CD14-positive monocyte (primary cell): ENCODE results near the gene NOS2. TPM values are rescaled to one million over a fixed set of nuclear protein-coding genes. Genes with fewer than 3 reads are reported as not detected.
"Not testable (repeated sequence)": the region's sequence is repeated elsewhere in the genome, so short reads cannot be mapped to it uniquely, and the experiment has no call there.

ENCODE experiments used
- DNase-seq, 3 donors: peaks; one replicate each; pipeline ENCODE4 v3.0.0-alpha.2; 2011 to 2022
- H2AFZ ChIP-seq: 2 replicates; pipeline ENCODE4 v1.6.0; 2012; ENCODE audit warnings: mild to moderate bottlenecking, low read depth, low read length, inconsistent platforms; ENCODE audit not compliant: insufficient read depth, poor library complexity, severe bottlenecking
- H3K27ac ChIP-seq, 2 donors: 1 replicate in 1 of 2; 2 replicates in 1 of 2; pipeline ENCODE4 v1.5.1; 2012 to 2013; ENCODE audit warnings: low read length in 2 of 2, control low read depth in 1 of 2, inconsistent platforms in 1 of 2, low read depth in 1 of 2, mild to moderate bottlenecking in 1 of 2
- H3K27me3 ChIP-seq, 2 donors: one replicate each; pipeline versions ENCODE4 v1.6.0 to v1.6.1; 2011 to 2013; ENCODE audit warnings: low read length in 2 of 2; ENCODE audit not compliant: control insufficient read depth in 2 of 2, insufficient read depth in 2 of 2
- H3K36me3 ChIP-seq, 2 donors: replicated peaks in 1 of 2; 1 replicate in 1 of 2; 2 replicates in 1 of 2; pipeline versions ENCODE4 v1.5.1 to v1.6.1; 2012 to 2013; ENCODE audit warnings: low read length in 2 of 2, control low read depth in 1 of 2, inconsistent platforms in 1 of 2, mild to moderate bottlenecking in 1 of 2; ENCODE audit not compliant: insufficient read depth in 2 of 2, control insufficient read depth in 1 of 2
- H3K4me1 ChIP-seq, 2 donors: 1 replicate in 1 of 2; 2 replicates in 1 of 2; pipeline versions ENCODE4 v1.5.1 to v1.6.1; 2012 to 2013; ENCODE audit warnings: low read length in 2 of 2, control low read depth in 1 of 2, inconsistent platforms in 1 of 2, mild to moderate bottlenecking in 1 of 2, moderate library complexity in 1 of 2; ENCODE audit not compliant: insufficient read depth in 2 of 2, control insufficient read depth in 1 of 2
- H3K4me2 ChIP-seq: replicated peaks from 2 replicates; pipeline ENCODE3; 2012; ENCODE audit warnings: low read length, moderate library complexity, mild to moderate bottlenecking; ENCODE audit not compliant: poor library complexity, severe bottlenecking; ENCODE audit errors: extremely low read depth
- H3K4me3 ChIP-seq, 3 experiments: fragments of 200-600 bp in 1 of 3; sonication (generic) in 1 of 3; replicated peaks in 1 of 3; 1 replicate in 2 of 3; 2 replicates in 1 of 3; pipeline ENCODE4 v1.5.1; 2011 to 2013; ENCODE audit warnings: low read length in 3 of 3, mild to moderate bottlenecking in 3 of 3, control low read depth in 2 of 3, low read depth in 2 of 3, inconsistent platforms in 1 of 3, moderate library complexity in 1 of 3
- H3K79me2 ChIP-seq: 2 replicates; pipeline ENCODE4 v1.6.0; 2012; ENCODE audit warnings: mild to moderate bottlenecking, control low read depth, inconsistent platforms, low read length, moderate library complexity; ENCODE audit not compliant: insufficient read depth
- H3K9ac ChIP-seq: 2 replicates; pipeline ENCODE4 v1.6.0; 2017; ENCODE audit warnings: low read length, mild to moderate bottlenecking; ENCODE audit not compliant: insufficient read depth, poor library complexity, severe bottlenecking
- H3K9me3 ChIP-seq, 2 donors: replicated peaks in 1 of 2; 1 replicate in 1 of 2; 2 replicates in 1 of 2; pipeline versions ENCODE4 v1.5.1 to v1.6.1; 2012 to 2013; ENCODE audit warnings: low read length in 2 of 2, control low read depth in 1 of 2; ENCODE audit not compliant: control insufficient read depth in 1 of 2, insufficient read depth in 1 of 2
- H4K20me1 ChIP-seq: 2 replicates; pipeline ENCODE4 v1.6.0; 2012; ENCODE audit warnings: mild to moderate bottlenecking, low read length, control low read depth, moderate library complexity; ENCODE audit not compliant: insufficient read depth
- H3K27ac Mint-ChIP-seq, 7 donors: one replicate each; pipeline ENCODE4 v1.8.0; 2020; ENCODE audit warnings: mild to moderate bottlenecking in 7 of 7, mixed read lengths in 7 of 7, moderate library complexity in 6 of 7, inconsistent platforms in 2 of 7
- H3K27me3 Mint-ChIP-seq, 3 donors: one replicate each; pipeline ENCODE4 v1.8.0; 2021 to 2022; ENCODE audit warnings: low read depth in 3 of 3, mild to moderate bottlenecking in 3 of 3, mixed read lengths in 3 of 3, moderate library complexity in 3 of 3, inconsistent platforms in 1 of 3
- H3K36me3 Mint-ChIP-seq, 2 donors: one replicate each; pipeline ENCODE4 v1.8.0; 2020; ENCODE audit warnings: mixed read lengths in 2 of 2, inconsistent platforms in 1 of 2, mild to moderate bottlenecking in 1 of 2
- H3K4me1 Mint-ChIP-seq: one replicate; pipeline ENCODE4 v1.8.0; 2020; ENCODE audit warnings: mild to moderate bottlenecking, mixed read lengths
- H3K4me3 Mint-ChIP-seq, 2 donors: one replicate each; pipeline ENCODE4 v1.8.0; 2020; ENCODE audit warnings: mild to moderate bottlenecking in 2 of 2, mixed read lengths in 2 of 2, moderate library complexity in 1 of 2
- H3K9me3 Mint-ChIP-seq, 7 donors: one replicate each; pipeline ENCODE4 v1.8.0; 2020 to 2022; ENCODE audit warnings: mixed read lengths in 7 of 7, mild to moderate bottlenecking in 6 of 7, moderate library complexity in 6 of 7, inconsistent platforms in 2 of 7
- WGBS: methylation state at CpG from one replicate; pipeline ENCODE4 v1.1.5; 2013; ENCODE audit warnings: missing lambda C conversion rate; ENCODE audit not compliant: insufficient coverage; 5-methylcytosine and 5-hydroxymethylcytosine counted together
- intact Hi-C, 2 donors: fragments of 100-400 bp; cut with micrococcal nuclease; formaldehyde crosslinking; loops; one replicate each; pipeline versions ENCODE4 v1.15.0 to v1.15.1; 2023
- polyA plus RNA-seq, 3 donors: library from polyadenylated mRNA; depleted of rRNA in 1 of 3; unstranded in 2 of 3; stranded (reverse) in 1 of 3; fragments of 300-500 nt in 2 of 3; fragments of >200 nt in 1 of 3; fragmentation: Illumina TruSeq in 2 of 3; gene quantifications; 1 replicate in 2 of 3; 2 replicates in 1 of 3; pipeline ENCODE4 v1.2.3, GENCODE V29; 2012 to 2021
- TF ChIP-seq, protein P1 (sequence below): fragments of 200-600 bp; IDR thresholded peaks from one replicate; pipeline ENCODE4 v1.8.0; 2022; ENCODE audit warnings: antibody characterized with exemption, mild to moderate bottlenecking

Gene NOS2
- polyA plus RNA-seq, 3 donors: not detected

DNA sequence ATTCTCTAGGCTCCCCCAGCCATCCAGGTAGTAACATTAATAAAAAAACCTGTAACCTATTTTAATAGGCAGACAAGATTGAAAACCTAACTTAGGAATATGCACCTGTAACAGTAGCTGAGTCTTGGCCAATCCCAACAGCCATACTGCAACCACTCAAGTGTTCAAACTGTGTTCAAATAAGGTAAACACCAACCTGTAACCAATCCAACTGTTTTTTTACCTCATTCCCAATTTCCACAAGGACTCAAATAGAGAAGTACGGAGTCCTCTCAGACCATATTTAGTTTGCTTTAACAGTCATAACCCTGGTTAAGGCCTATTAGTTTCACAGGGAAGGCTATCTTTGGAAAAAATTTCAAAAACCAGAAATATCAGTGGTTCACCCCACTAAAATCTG, 40.4 kb upstream of the NOS2 start:
- intact Hi-C loops: no loop called here
- H3K36me3 Mint-ChIP-seq: no peaks in the 10 kb centered on the region
- no CpG with 5 or more reads among the region's 1 CpG for WGBS
- Histone ChIP-seq H3K79me2 (no peaks in the 10 kb centered on the region), H3K27ac (no peak overlapping the region), H2AFZ (no peak overlapping the region), H3K36me3 (no peaks in the 10 kb centered on the region), H3K4me1 (no peaks in the 10 kb centered on the region), H3K9me3 (no peaks in the 10 kb centered on the region), H3K27me3 (no peaks in the 10 kb centered on the region), H3K4me2 (no peak overlapping the region), H4K20me1 (no peaks in the 10 kb centered on the region), H3K4me3 (no peak overlapping the region), H3K9ac (no peak overlapping the region)
- TF ChIP-seq, protein P1, sequence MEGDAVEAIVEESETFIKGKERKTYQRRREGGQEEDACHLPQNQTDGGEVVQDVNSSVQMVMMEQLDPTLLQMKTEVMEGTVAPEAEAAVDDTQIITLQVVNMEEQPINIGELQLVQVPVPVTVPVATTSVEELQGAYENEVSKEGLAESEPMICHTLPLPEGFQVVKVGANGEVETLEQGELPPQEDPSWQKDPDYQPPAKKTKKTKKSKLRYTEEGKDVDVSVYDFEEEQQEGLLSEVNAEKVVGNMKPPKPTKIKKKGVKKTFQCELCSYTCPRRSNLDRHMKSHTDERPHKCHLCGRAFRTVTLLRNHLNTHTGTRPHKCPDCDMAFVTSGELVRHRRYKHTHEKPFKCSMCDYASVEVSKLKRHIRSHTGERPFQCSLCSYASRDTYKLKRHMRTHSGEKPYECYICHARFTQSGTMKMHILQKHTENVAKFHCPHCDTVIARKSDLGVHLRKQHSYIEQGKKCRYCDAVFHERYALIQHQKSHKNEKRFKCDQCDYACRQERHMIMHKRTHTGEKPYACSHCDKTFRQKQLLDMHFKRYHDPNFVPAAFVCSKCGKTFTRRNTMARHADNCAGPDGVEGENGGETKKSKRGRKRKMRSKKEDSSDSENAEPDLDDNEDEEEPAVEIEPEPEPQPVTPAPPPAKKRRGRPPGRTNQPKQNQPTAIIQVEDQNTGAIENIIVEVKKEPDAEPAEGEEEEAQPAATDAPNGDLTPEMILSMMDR: no peak
- H3K4me1 Mint-ChIP-seq: peaks cover 3% of the 10 kb centered on the region
- H3K27me3 Mint-ChIP-seq: peaks cover 0 to 3% (median 0%) of the 10 kb centered on the region in 3 donors
- H3K4me3 Mint-ChIP-seq: no peak overlapping the region
- DNase-seq: no peak
- no peak overlapping the region for H3K27ac Mint-ChIP-seq
- no peaks in the 10 kb centered on the region for H3K9me3 Mint-ChIP-seq

DNA sequence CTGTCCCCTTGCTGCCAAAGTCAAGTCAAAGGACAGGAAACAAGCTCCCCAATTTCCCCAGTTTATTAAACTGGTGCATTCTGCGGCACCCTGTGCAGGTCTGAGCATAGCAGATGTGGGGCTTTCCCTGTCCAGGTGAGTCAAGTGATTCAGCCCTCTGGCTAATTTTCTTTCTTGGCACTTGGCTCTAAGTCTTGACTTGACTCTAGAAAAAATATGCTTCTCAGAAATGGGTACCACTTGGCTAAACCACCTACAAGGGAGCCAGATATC, 40.0 kb upstream of the NOS2 start:
- H3K36me3 Mint-ChIP-seq, H3K4me2 ChIP-seq, H3K4me3 ChIP-seq, H3K36me3 ChIP-seq, H3K4me3 Mint-ChIP-seq, DNase-seq, H3K4me1 ChIP-seq, H3K79me2 ChIP-seq, H3K4me1 Mint-ChIP-seq, intact Hi-C loops, H3K9ac ChIP-seq, H3K27me3 ChIP-seq, H3K9me3 ChIP-seq, H2AFZ ChIP-seq, H3K27ac Mint-ChIP-seq, H4K20me1 ChIP-seq, H3K9me3 Mint-ChIP-seq, H3K27me3 Mint-ChIP-seq, H3K27ac ChIP-seq: not testable (repeated sequence)
- no CpG with 5 or more reads among the region's 1 CpG for WGBS

DNA sequence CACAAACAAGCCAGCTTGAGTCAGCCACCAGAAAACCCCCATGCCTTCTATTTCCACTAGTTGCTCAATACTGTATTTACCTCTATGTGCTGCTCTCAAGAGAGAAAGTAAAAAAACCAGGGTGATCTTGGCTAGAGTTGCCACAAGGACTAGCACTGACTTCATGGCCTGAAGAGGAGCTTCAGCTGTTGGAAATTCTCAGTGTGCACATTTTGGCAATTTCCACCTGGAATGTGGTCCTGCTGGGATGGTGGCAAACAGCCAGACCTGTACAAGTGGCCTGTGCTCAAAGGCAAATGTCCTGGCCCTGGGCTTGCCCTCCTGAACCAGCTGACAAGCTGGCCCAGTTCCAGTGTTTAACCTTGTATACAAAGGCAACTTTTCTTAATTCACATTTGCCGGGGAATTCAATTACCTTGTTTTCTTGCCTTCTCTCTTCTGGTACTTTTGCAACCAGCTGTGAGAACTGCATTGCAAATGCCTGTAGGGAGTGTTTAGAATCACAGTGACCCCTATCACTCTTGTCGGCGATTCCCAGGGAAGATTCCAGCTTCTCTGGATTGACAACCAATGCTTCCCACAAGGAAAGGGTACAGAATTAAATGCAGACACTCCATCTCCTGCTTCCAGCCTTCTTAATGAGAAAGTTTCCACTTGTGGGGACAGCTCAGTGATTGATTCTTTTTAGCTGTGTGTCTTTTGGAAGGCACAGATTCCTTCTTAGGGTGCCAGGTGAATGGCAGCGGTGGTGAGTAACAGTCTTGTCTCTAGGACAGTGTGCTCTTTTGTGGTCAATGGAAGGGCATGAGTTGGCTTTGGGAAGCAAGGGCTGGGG, 39.5 kb upstream of the NOS2 start:
- intact Hi-C loops, H3K27ac ChIP-seq, H3K9ac ChIP-seq, H3K4me1 ChIP-seq, DNase-seq, H4K20me1 ChIP-seq, H3K36me3 ChIP-seq, H3K4me3 Mint-ChIP-seq, H3K4me1 Mint-ChIP-seq, H3K36me3 Mint-ChIP-seq, H3K9me3 Mint-ChIP-seq, H3K79me2 ChIP-seq, H3K27me3 Mint-ChIP-seq, H3K27me3 ChIP-seq, H2AFZ ChIP-seq, H3K4me3 ChIP-seq, H3K9me3 ChIP-seq, H3K27ac Mint-ChIP-seq, H3K4me2 ChIP-seq: not testable (repeated sequence)
- WGBS: no CpG with 5 or more reads among the region's 4 CpGs

DNA sequence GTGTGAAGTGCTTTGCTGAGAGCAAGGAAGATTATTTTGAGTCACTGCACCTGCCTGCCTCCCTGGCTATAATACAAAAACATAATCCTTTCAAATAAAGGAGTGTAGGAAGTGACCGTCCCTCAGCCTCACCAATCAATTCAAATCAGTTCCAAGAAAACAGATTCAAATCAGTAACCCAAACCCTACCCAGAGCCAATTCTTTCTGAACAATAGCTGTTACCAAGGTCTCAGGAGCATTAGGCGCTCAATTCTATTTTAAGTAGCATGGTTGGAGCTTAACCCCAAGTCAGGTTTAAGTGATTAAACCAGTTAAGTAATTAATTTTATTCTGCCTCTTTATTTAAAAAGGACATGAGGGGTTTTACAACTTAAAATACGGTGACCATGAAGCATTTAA, 38.3 kb upstream of the NOS2 start:
- H3K36me3 ChIP-seq, DNase-seq, H3K4me3 Mint-ChIP-seq, H3K9me3 ChIP-seq, H3K27me3 ChIP-seq, H3K4me3 ChIP-seq, H3K27me3 Mint-ChIP-seq, H3K4me1 Mint-ChIP-seq, H3K4me2 ChIP-seq, H3K36me3 Mint-ChIP-seq, H3K4me1 ChIP-seq, H4K20me1 ChIP-seq, H3K79me2 ChIP-seq, H3K9me3 Mint-ChIP-seq, intact Hi-C loops, H2AFZ ChIP-seq, H3K27ac Mint-ChIP-seq, H3K27ac ChIP-seq, H3K9ac ChIP-seq: not testable (repeated sequence)
- no CpG with 5 or more reads among the region's 3 CpGs for WGBS
